ENCODE measurements around the gene SMYD5.

SMYD5 gene

DNA sequence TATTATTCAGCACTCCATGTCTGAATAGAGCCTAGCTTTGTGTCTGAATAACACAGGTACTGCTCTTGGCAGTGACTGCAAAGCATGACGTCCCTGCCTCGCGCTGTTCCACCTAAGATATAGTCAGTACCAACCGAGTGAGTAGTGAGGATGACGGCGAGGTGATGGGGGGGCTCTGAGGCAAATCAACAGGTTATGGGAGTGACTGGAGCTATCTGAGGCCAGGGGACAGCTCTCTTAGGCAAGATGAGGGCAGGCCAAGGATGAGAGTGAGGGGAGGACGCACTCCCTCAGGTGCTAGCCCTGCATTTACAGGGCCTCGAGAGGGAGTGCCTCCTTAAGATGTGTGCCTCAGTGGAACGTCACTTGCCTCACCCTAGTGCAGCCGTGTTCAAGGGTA, 39.8 kb upstream of the SMYD5 start:
- intact Hi-C loops (cut with DNase I; ENCODE audit: low total_unique reads), result no loop called here
- Histone ChIP-seq H3K4me1 (peaks cover 0 to 26% (median 23%) of the 10 kb centered on the region in 4 donors), H3K9me3 (no peaks in the 10 kb centered on the region), H3K4me3 (no peak overlapping the region), H3K36me3 (no peaks in the 10 kb centered on the region), H3K27ac (no peak overlapping the region), H3K27me3 (peaks cover 0 to 11% of the 10 kb centered on the region in 2 donors)
- DNase-seq, result no peak
- TF ChIP-seq, protein P1, sequence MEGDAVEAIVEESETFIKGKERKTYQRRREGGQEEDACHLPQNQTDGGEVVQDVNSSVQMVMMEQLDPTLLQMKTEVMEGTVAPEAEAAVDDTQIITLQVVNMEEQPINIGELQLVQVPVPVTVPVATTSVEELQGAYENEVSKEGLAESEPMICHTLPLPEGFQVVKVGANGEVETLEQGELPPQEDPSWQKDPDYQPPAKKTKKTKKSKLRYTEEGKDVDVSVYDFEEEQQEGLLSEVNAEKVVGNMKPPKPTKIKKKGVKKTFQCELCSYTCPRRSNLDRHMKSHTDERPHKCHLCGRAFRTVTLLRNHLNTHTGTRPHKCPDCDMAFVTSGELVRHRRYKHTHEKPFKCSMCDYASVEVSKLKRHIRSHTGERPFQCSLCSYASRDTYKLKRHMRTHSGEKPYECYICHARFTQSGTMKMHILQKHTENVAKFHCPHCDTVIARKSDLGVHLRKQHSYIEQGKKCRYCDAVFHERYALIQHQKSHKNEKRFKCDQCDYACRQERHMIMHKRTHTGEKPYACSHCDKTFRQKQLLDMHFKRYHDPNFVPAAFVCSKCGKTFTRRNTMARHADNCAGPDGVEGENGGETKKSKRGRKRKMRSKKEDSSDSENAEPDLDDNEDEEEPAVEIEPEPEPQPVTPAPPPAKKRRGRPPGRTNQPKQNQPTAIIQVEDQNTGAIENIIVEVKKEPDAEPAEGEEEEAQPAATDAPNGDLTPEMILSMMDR (IDR thresholded peaks at IDR 0.05), result no peak

DNA sequence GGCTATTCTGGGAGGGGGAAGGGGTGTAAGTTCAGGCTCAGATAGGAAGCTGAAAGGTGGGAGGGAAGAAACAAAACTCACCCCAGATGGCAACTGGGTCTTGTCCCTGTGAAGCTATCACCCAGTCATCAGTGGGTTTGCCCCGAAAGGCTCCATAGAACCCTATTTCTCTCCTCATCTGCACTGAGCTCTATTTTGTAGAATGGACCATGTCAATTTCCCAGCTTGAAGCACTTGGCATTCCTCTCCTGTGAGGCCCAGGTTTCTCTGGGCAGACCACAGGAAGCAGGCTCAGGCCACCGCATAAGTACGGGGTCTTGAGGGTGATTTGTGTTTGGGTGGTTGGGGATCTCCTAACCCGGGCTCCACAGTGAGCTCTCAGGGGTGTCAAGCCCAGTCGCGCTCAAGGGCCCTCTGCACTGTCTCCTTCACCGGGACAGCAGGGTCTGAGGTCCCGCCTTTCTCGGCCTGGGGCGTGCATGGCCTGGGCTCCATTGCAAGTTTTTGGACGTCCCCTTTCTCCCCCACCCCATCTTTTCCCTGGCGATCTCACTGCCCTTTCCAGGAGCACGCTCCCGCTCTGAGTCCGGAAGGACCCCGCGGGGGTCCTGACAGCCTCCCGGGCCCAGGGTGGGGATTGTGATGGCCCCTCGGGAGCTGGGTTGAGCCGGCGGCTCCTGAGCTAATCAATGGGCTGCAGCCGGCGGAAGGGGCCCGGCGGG, 38.9 kb upstream of the SMYD5 start:
- DNase-seq, result no peak
- H3K36me3 ChIP-seq, result no peaks in the 10 kb centered on the region
- H3K27me3 ChIP-seq, result peaks cover 0 to 18% of the 10 kb centered on the region in 2 donors
- peak overlapping the region; percentile 62 to 70 for H3K4me3 ChIP-seq
- no peaks in the 10 kb centered on the region for H3K9me3 ChIP-seq
- H3K27ac ChIP-seq, result peak overlapping the region; percentile 81 to 83
- TF ChIP-seq, protein P1 (IDR thresholded peaks at IDR 0.05), result no peak
- intact Hi-C loops (cut with DNase I; ENCODE audit: low total_unique reads), result loop anchor here (5.0 kb wide), 1 partner anchor 183 kb away; no protein-coding TSS in a partner anchor
- peaks cover 0 to 26% (median 23%) of the 10 kb centered on the region in 4 donors for H3K4me1 ChIP-seq

DNA sequence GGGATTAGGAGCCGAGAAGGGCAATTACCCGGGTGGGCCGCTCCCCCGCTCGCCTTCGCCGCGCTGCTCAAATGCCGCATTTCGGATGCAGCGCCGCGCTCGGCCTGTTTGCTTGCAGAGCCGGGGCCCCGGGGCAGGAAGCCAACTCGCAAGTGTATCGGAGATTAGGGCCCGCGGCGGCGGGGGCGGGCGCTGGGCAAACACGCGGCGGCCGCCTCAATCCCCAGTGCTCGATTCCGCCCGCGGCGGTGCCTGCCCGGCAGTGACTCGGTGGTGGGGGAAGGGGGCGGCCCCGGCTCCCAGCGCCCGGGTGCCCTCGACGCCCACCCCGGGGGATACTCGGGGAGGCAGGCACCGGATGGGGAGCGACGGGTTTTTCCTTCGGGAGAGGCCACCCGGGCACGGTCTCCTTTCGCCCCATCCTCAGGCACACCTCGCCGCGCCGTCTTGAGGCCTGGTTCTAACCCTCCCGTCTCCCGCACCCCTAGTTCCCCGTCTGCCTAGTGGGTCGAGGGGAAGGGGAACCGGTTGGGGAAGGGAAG, 38.3 kb upstream of the SMYD5 start:
- intact Hi-C loops (cut with DNase I; ENCODE audit: low total_unique reads), result loop anchor here (2.0 to 5.0 kb wide), 2 partner anchors 37 to 183 kb away; no protein-coding TSS in a partner anchor
- peaks cover 0 to 26% (median 23%) of the 10 kb centered on the region in 4 donors for H3K4me1 ChIP-seq
- H3K27me3 ChIP-seq, result peaks cover 0 to 22% of the 10 kb centered on the region in 2 donors
- peak overlapping the region; percentile 81 to 83 for H3K27ac ChIP-seq
- TF ChIP-seq, protein P1 (IDR thresholded peaks at IDR 0.05), result no peak
- DNase-seq, result peak; percentile 80 to 83
- H3K36me3 ChIP-seq, result no peaks in the 10 kb centered on the region
- H3K4me3 ChIP-seq, result peak overlapping the region; percentile 62 to 70
- H3K9me3 ChIP-seq, result no peaks in the 10 kb centered on the region

DNA sequence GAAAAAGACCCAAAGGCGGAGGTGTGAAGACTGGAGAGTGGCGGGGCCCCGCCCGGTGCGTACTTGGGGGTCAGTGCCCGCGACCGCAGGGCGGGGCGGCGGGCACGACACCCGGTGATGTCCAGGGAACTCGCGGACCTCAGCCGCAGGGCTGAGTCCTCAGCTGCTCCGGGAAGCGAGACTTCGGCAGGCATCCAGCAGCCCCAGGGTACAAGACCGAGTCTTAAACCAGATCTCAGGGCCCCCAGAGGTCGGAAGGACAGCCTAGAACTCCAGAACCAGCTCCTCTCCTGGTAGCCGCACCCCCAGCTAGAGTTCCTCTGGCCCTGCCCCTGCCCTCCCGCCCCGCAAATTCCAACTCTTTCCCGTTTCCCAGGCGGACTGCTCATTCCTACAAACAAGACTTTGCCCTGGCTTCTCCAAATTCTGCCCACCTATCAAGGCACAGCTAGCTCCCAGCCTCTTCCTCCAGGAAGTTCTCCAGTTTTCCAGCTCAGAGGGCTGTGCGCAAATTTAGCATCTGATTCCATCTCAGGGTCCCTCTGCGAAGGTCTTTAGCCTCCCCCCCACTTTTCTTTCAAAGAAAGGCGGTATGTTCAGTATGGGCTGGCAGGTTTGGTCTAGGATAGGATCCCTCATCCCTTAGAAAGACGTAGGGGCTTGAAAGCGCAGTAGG, 37.7 kb upstream of the SMYD5 start:
- TF ChIP-seq, protein P1 (IDR thresholded peaks at IDR 0.05), result no peak
- Histone ChIP-seq H3K9me3 (no peaks in the 10 kb centered on the region), H3K4me3 (peak overlapping the region; percentile 62 to 70), H3K27me3 (peaks cover 0 to 22% of the 10 kb centered on the region in 2 donors), H3K27ac (peak overlapping the region; percentile 81 to 83), H3K4me1 (peaks cover 0 to 26% (median 23%) of the 10 kb centered on the region in 4 donors), H3K36me3 (no peaks in the 10 kb centered on the region)
- peak in 1 of 2 donors; percentile 23 for DNase-seq
- intact Hi-C loops (cut with DNase I; ENCODE audit: low total_unique reads), result loop anchor here (2.0 to 5.0 kb wide), 2 partner anchors 36 to 184 kb away; no protein-coding TSS in a partner anchor

DNA sequence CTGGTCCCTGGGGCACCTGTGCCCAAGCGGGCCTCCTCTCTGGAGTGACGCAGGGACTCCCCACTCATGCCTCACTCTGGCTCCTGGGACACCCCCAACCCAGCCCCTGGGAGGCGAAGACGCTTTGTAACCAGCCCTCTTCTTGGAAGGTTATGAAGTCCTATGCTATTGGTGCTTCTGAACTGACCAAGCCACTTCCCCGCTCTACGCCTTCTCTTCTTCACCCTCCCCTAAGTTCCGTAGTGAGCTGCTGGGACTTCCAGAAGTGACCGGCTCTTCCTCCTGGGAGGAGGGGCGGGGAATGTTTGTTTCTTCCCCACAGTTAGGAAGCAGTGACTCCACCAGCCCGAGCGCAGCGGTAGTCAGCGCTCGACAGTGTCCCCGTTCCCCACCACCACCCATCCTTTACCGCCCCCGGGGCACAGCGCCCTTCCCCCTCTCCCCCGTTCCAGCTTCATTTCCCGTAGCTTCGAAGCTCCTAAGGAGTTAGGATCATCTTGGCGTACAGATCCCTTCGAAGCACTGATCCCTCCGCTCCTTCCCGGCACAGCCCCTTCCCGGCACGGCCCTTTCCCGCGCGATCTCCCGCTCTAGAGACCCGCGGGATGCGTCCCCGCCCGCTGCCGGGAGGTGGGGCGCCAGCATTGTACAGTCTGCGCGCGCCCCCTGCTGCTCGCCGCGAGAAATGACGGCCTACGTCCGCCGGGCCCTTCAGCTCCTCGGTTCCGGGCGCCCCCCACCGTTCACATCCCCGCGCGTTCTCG, 37.0 kb upstream of the SMYD5 start:
- Histone ChIP-seq H3K27me3 (peaks cover 0 to 22% of the 10 kb centered on the region in 2 donors), H3K36me3 (no peaks in the 10 kb centered on the region), H3K27ac (peak overlapping the region; percentile 81 to 83), H3K4me3 (peak overlapping the region; percentile 62 to 70), H3K9me3 (no peaks in the 10 kb centered on the region), H3K4me1 (peaks cover 0 to 26% (median 23%) of the 10 kb centered on the region in 4 donors)
- peak; percentile 93 to 94 for DNase-seq
- intact Hi-C loops (cut with DNase I; ENCODE audit: low total_unique reads), result loop anchor here (2.0 to 5.0 kb wide), 2 partner anchors 36 to 185 kb away; no protein-coding TSS in a partner anchor
- TF ChIP-seq, protein P1 (IDR thresholded peaks at IDR 0.05), result peak; percentile 99
